ENCODE measurements around the gene TRIM73. TPM values are rescaled to one million over a fixed set of nuclear protein-coding genes. Genes with fewer than 3 reads are reported as not detected.
"Not testable (repeated sequence)": the region's sequence is repeated elsewhere in the genome, so short reads cannot be mapped to it uniquely, and the experiment has no call there.

TRIM73 gene
- 10 to 100 TPM; 10.7 to 21.1 (median 10.7) TPM for total RNA-seq
- 4.0 TPM for total RNA-seq (2013)

GRCh38 chr7:75395329-75395728 is at the start of gene TRIM73:
Gene TRIM73 (plus strand): TSS chr7:75395629. CDS start chr7:75398934, 3,305 bp downstream.
- H3K27ac ChIP-seq (ENCODE audit: low read length); H3K36me3 ChIP-seq (ENCODE audit: control insufficient read depth, insufficient read depth, low read length); H3K27me3 Mint-ChIP-seq (ENCODE audit: low read depth in 2 of 2); H3K4me1 ChIP-seq (ENCODE audit: control insufficient read depth, insufficient read depth, low read length); intact Hi-C loops (cut with micrococcal nuclease); DNase-seq; H3K4me1 Mint-ChIP-seq; H3K9me3 ChIP-seq (ENCODE audit: control insufficient read depth, insufficient read depth, low read length); H3K4me3 Mint-ChIP-seq; H3K36me3 Mint-ChIP-seq; H3K9me3 Mint-ChIP-seq; H3K4me3 ChIP-seq (ENCODE audit: low read length); H3K27me3 ChIP-seq (ENCODE audit: control insufficient read depth, insufficient read depth, low read length); H3K27ac Mint-ChIP-seq; ATAC-seq: not testable (repeated sequence)
- no CpG with 5 or more reads among the region's 34 CpGs for WGBS (ENCODE audit: insufficient coverage)

- H3K4me1 Mint-ChIP-seq; H3K36me3 ChIP-seq (ENCODE audit: control insufficient read depth, insufficient read depth, low read length); H3K27me3 ChIP-seq (ENCODE audit: control insufficient read depth, insufficient read depth, low read length); intact Hi-C loops (cut with micrococcal nuclease); H3K4me1 ChIP-seq (ENCODE audit: control insufficient read depth, insufficient read depth, low read length); H3K9me3 Mint-ChIP-seq; H3K27me3 Mint-ChIP-seq (ENCODE audit: low read depth in 2 of 2); H3K9me3 ChIP-seq (ENCODE audit: control insufficient read depth, insufficient read depth, low read length); H3K36me3 Mint-ChIP-seq: not testable (repeated sequence)
- WGBS (ENCODE audit: insufficient coverage): 0% methylated on average over 5 of the region's 70 CpGs
- Mint-ChIP-seq H3K4me3 (peak overlapping the region; percentile 90), H3K27ac (peak overlapping the region; percentile 80 to 81)
- Histone ChIP-seq H3K27ac (ENCODE audit: low read length) (peak overlapping the region; percentile 38), H3K4me3 (ENCODE audit: low read length) (peak overlapping the region; percentile 45)
- peak; percentile 54 to 60 for DNase-seq
- peak; percentile 73 to 84 (median 84) for ATAC-seq
These were observed 36.5 kb upstream of the TRIM73 start for GRCh38 chr7:75358671-75359541.

GRCh38 chr7:75359542-75359848 is 35.9 kb upstream of the TRIM73 start:
- H3K4me3 ChIP-seq (ENCODE audit: low read length); intact Hi-C loops (cut with micrococcal nuclease); H3K27ac ChIP-seq (ENCODE audit: low read length); H3K4me1 Mint-ChIP-seq; H3K4me3 Mint-ChIP-seq; H3K36me3 ChIP-seq (ENCODE audit: control insufficient read depth, insufficient read depth, low read length); H3K9me3 ChIP-seq (ENCODE audit: control insufficient read depth, insufficient read depth, low read length); H3K27me3 Mint-ChIP-seq (ENCODE audit: low read depth in 2 of 2); H3K4me1 ChIP-seq (ENCODE audit: control insufficient read depth, insufficient read depth, low read length); H3K27me3 ChIP-seq (ENCODE audit: control insufficient read depth, insufficient read depth, low read length); H3K9me3 Mint-ChIP-seq; H3K36me3 Mint-ChIP-seq: not testable (repeated sequence)
- no CpG with 5 or more reads among the region's 29 CpGs for WGBS (ENCODE audit: insufficient coverage)
- DNase-seq (peak in 1 of 2 donors; percentile 13), ATAC-seq (peak; percentile 65 to 81 (median 65))
- H3K27ac Mint-ChIP-seq: peak overlapping the region in 1 of 2 donors; percentile 80

GRCh38 chr7:75364079-75364478 is 31.4 kb upstream of the TRIM73 start:
- H3K27me3 Mint-ChIP-seq (ENCODE audit: low read depth in 2 of 2); H3K4me1 Mint-ChIP-seq; intact Hi-C loops (cut with micrococcal nuclease); H3K9me3 ChIP-seq (ENCODE audit: control insufficient read depth, insufficient read depth, low read length); H3K9me3 Mint-ChIP-seq; H3K4me1 ChIP-seq (ENCODE audit: control insufficient read depth, insufficient read depth, low read length); ATAC-seq; DNase-seq; H3K27ac Mint-ChIP-seq; H3K27me3 ChIP-seq (ENCODE audit: control insufficient read depth, insufficient read depth, low read length); H3K27ac ChIP-seq (ENCODE audit: low read length); H3K4me3 ChIP-seq (ENCODE audit: low read length); H3K4me3 Mint-ChIP-seq; H3K36me3 Mint-ChIP-seq; H3K36me3 ChIP-seq (ENCODE audit: control insufficient read depth, insufficient read depth, low read length): not testable (repeated sequence)
- whole genome bisulfite sequencing (ENCODE audit: insufficient coverage): no CpG with 5 or more reads among the region's 3 CpGs

GRCh38 chr7:75366643-75367042 is 28.8 kb upstream of the TRIM73 start:
- DNase-seq; H3K4me3 ChIP-seq (ENCODE audit: low read length); H3K27ac ChIP-seq (ENCODE audit: low read length); ATAC-seq; H3K4me3 Mint-ChIP-seq; H3K36me3 Mint-ChIP-seq; H3K4me1 ChIP-seq (ENCODE audit: control insufficient read depth, insufficient read depth, low read length); H3K4me1 Mint-ChIP-seq; H3K9me3 Mint-ChIP-seq; H3K27me3 Mint-ChIP-seq (ENCODE audit: low read depth in 2 of 2); H3K36me3 ChIP-seq (ENCODE audit: control insufficient read depth, insufficient read depth, low read length); H3K27ac Mint-ChIP-seq; H3K9me3 ChIP-seq (ENCODE audit: control insufficient read depth, insufficient read depth, low read length); H3K27me3 ChIP-seq (ENCODE audit: control insufficient read depth, insufficient read depth, low read length); intact Hi-C loops (cut with micrococcal nuclease): not testable (repeated sequence)
- no CpG with 5 or more reads among the region's 5 CpGs for WGBS (ENCODE audit: insufficient coverage)

GRCh38 chr7:75367313-75367712 is 28.1 kb upstream of the TRIM73 start:
- H3K4me3 Mint-ChIP-seq; H3K9me3 Mint-ChIP-seq; H3K9me3 ChIP-seq (ENCODE audit: control insufficient read depth, insufficient read depth, low read length); intact Hi-C loops (cut with micrococcal nuclease); H3K4me3 ChIP-seq (ENCODE audit: low read length); ATAC-seq; H3K36me3 ChIP-seq (ENCODE audit: control insufficient read depth, insufficient read depth, low read length); H3K27me3 Mint-ChIP-seq (ENCODE audit: low read depth in 2 of 2); DNase-seq; H3K27ac ChIP-seq (ENCODE audit: low read length); H3K36me3 Mint-ChIP-seq; H3K27ac Mint-ChIP-seq; H3K4me1 ChIP-seq (ENCODE audit: control insufficient read depth, insufficient read depth, low read length); H3K27me3 ChIP-seq (ENCODE audit: control insufficient read depth, insufficient read depth, low read length); H3K4me1 Mint-ChIP-seq: not testable (repeated sequence)
- WGBS (ENCODE audit: insufficient coverage): no CpG with 5 or more reads among the region's 9 CpGs

- DNase-seq; H3K36me3 ChIP-seq (ENCODE audit: control insufficient read depth, insufficient read depth, low read length); H3K4me3 ChIP-seq (ENCODE audit: low read length); H3K27me3 ChIP-seq (ENCODE audit: control insufficient read depth, insufficient read depth, low read length); H3K4me1 Mint-ChIP-seq; ATAC-seq; H3K27me3 Mint-ChIP-seq (ENCODE audit: low read depth in 2 of 2); H3K4me3 Mint-ChIP-seq; H3K36me3 Mint-ChIP-seq; H3K9me3 Mint-ChIP-seq; intact Hi-C loops (cut with micrococcal nuclease); H3K4me1 ChIP-seq (ENCODE audit: control insufficient read depth, insufficient read depth, low read length); H3K27ac Mint-ChIP-seq; H3K9me3 ChIP-seq (ENCODE audit: control insufficient read depth, insufficient read depth, low read length); H3K27ac ChIP-seq (ENCODE audit: low read length): not testable (repeated sequence)
- no CpG with 5 or more reads among the region's 4 CpGs for WGBS (ENCODE audit: insufficient coverage)
These were observed 21.3 kb upstream of the TRIM73 start for GRCh38 chr7:75374144-75374518.

Measured in natural killer cell (primary cell).